ENCODE data around the gene ABCC11.

- TF ChIP-seq, protein P1, sequence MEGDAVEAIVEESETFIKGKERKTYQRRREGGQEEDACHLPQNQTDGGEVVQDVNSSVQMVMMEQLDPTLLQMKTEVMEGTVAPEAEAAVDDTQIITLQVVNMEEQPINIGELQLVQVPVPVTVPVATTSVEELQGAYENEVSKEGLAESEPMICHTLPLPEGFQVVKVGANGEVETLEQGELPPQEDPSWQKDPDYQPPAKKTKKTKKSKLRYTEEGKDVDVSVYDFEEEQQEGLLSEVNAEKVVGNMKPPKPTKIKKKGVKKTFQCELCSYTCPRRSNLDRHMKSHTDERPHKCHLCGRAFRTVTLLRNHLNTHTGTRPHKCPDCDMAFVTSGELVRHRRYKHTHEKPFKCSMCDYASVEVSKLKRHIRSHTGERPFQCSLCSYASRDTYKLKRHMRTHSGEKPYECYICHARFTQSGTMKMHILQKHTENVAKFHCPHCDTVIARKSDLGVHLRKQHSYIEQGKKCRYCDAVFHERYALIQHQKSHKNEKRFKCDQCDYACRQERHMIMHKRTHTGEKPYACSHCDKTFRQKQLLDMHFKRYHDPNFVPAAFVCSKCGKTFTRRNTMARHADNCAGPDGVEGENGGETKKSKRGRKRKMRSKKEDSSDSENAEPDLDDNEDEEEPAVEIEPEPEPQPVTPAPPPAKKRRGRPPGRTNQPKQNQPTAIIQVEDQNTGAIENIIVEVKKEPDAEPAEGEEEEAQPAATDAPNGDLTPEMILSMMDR (IDR thresholded peaks at IDR 0.05; ENCODE audit: borderline replicate concordance, extremely low read depth, low read length, poor library complexity, severe bottlenecking), result no peak
- no peak for TF ChIP-seq EZH2 (IDR thresholded peaks at IDR 0.05; ENCODE audit: borderline replicate concordance, low read depth, low read length, severe bottlenecking)
Observed at GRCh38 chr16:48172682-48173081, 74.7 kb downstream of the ABCC11 start.
